ENCODE measurements around the gene CASP12.

The CASP12 gene

GRCh38 chr11:104908186-104908531 is 9.9 kb upstream of the CASP12 start:
- ChIA-PET CTCF (interaction anchor here (1.0 to 1.7 kb wide), 2 partner anchors 28 to 35 kb away, joined by 3 to 5 read pairs; no protein-coding TSS in a partner anchor), POLR2A (no interaction called here)
- no peak for DNase-seq (ENCODE audit: extremely low spot score)
- TF ChIP-seq CTCF (IDR thresholded peaks at IDR 0.05; ENCODE audit: control extremely low read depth, extremely low read depth, low read depth, missing control alignments): no peak

- no peak for DNase-seq (ENCODE audit: extremely low spot score)
- TF ChIP-seq CTCF (IDR thresholded peaks at IDR 0.05; ENCODE audit: control extremely low read depth, extremely low read depth, low read depth, missing control alignments): no peak
- ChIA-PET CTCF (interaction anchor here (1.0 to 1.7 kb wide), 2 partner anchors 28 to 35 kb away, joined by 3 to 5 read pairs; no protein-coding TSS in a partner anchor), POLR2A (no interaction called here)
Measured at GRCh38 chr11:104907521-104908185, 9.4 kb upstream of the CASP12 start.

- no peak for TF ChIP-seq CTCF (IDR thresholded peaks at IDR 0.05; ENCODE audit: control extremely low read depth, extremely low read depth, low read depth, missing control alignments)
- DNase-seq (ENCODE audit: extremely low spot score): no peak
- CTCF ChIA-PET: no interaction called here
- POLR2A ChIA-PET: no interaction called here
Measured at GRCh38 chr11:104905271-104905670, 7.0 kb upstream of the CASP12 start.

GRCh38 chr11:104899226-104899625 is 966 bp upstream of the CASP12 start:
- TF ChIP-seq CTCF (IDR thresholded peaks at IDR 0.05; ENCODE audit: control extremely low read depth, extremely low read depth, low read depth, missing control alignments): no peak
- CTCF ChIA-PET: no interaction called here
- no peak for DNase-seq (ENCODE audit: extremely low spot score)
- POLR2A ChIA-PET: interaction anchor here (0.5 kb wide), 1 partner anchor 105 kb away, joined by 5 read pairs; no protein-coding TSS in a partner anchor

GRCh38 chr11:104898685-104899013 is 389 bp upstream of the CASP12 start:
- POLR2A ChIA-PET: no interaction called here
- no peak for TF ChIP-seq CTCF (IDR thresholded peaks at IDR 0.05; ENCODE audit: control extremely low read depth, extremely low read depth, low read depth, missing control alignments)
- DNase-seq (ENCODE audit: extremely low spot score): no peak
- CTCF ChIA-PET: no interaction called here

- TF ChIP-seq CTCF (IDR thresholded peaks at IDR 0.05; ENCODE audit: control extremely low read depth, extremely low read depth, low read depth, missing control alignments): no peak
- CTCF ChIA-PET: interaction anchor here (1.9 kb wide), 1 partner anchor 12 kb away, joined by 6 read pairs; no protein-coding TSS in a partner anchor
- no peak for DNase-seq (ENCODE audit: extremely low spot score)
- POLR2A ChIA-PET: no interaction called here
Measured at GRCh38 chr11:104895634-104896033, 2.6 kb downstream of the CASP12 start.

Measured in GM10248 (cell line).